Coronary artery (tissue), 2 donors: ENCODE data around the gene LRRC8D.

ENCODE experiments used
- DNase-seq: peaks from one replicate; pipeline ENCODE4 v3.0.0-alpha.2; 2017; ENCODE audit warnings: low spot score
- H3K27ac ChIP-seq, 2 donors: fragments of 200-600 bp; sonication (generic); one replicate each; pipeline ENCODE4 v1.5.1; 2016 to 2019
- H3K4me3 ChIP-seq: fragments of 200-600 bp; sonication (generic); 2 replicates; pipeline ENCODE4 v1.5.1; 2016; ENCODE audit warnings: mild to moderate bottlenecking, moderate library complexity
- TF ChIP-seq, protein P1 (sequence below): fragments of 200-600 bp; sonication (generic); IDR thresholded peaks from one replicate; pipeline ENCODE4 v1.5.1; 2019; ENCODE audit warnings: antibody characterized with exemption

Gene LRRC8D

DNA sequence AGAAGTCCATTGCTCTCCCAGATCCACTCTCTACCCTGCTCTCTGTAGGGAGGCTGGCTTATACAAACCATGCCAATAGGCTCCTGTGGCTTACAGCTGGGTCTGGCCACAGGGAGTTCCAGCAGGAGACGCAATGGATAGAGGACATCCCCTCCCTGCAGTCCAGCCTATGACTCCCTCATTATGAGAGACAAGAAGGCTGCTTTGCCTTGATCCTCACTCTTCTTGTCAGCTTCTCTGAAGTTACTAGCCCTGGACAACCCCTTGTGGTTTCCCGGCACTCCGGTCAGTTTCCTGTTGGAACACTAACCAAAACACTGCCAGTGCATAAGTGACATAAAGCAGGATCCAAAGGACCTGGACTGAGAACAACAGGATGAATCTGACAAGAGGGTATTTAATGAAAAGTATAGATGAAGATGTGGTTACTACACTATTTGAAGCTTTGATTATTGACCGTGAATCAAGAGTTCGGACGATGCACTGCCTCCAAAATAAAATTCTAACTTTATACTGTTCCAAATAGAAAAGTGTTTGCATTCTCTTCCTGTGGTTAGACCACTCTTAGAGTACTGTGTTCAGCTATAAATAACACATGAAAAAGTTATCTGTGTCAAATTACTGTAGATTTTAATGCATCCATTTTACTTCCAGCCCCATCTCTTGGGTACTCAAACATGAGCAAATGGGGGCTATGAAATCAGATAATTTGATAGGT is 141.4 kb downstream of the LRRC8D start:
- TF ChIP-seq, protein P1, sequence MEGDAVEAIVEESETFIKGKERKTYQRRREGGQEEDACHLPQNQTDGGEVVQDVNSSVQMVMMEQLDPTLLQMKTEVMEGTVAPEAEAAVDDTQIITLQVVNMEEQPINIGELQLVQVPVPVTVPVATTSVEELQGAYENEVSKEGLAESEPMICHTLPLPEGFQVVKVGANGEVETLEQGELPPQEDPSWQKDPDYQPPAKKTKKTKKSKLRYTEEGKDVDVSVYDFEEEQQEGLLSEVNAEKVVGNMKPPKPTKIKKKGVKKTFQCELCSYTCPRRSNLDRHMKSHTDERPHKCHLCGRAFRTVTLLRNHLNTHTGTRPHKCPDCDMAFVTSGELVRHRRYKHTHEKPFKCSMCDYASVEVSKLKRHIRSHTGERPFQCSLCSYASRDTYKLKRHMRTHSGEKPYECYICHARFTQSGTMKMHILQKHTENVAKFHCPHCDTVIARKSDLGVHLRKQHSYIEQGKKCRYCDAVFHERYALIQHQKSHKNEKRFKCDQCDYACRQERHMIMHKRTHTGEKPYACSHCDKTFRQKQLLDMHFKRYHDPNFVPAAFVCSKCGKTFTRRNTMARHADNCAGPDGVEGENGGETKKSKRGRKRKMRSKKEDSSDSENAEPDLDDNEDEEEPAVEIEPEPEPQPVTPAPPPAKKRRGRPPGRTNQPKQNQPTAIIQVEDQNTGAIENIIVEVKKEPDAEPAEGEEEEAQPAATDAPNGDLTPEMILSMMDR: no peak
- Histone ChIP-seq H3K4me3 (no peak overlapping the region), H3K27ac (no peak overlapping the region)
- no peak for DNase-seq

DNA sequence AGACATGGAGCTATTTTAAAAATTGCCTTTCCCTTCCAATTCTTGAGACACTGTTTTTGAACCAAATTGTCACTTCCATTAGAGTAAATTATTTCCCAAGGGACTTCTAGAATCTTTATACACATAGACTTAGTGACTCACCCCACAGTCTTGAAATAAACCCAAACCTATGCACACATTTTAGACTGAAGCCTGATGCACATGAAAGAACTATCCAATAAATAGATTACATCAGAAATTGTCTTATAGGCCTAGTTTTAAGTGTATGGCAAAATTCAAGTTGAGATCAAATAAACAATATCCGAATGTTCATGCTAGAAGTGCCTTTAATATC is 141.9 kb downstream of the LRRC8D start:
- TF ChIP-seq, protein P1: no peak
- no peak for DNase-seq
- Histone ChIP-seq H3K27ac (no peak overlapping the region), H3K4me3 (no peak overlapping the region)

DNA sequence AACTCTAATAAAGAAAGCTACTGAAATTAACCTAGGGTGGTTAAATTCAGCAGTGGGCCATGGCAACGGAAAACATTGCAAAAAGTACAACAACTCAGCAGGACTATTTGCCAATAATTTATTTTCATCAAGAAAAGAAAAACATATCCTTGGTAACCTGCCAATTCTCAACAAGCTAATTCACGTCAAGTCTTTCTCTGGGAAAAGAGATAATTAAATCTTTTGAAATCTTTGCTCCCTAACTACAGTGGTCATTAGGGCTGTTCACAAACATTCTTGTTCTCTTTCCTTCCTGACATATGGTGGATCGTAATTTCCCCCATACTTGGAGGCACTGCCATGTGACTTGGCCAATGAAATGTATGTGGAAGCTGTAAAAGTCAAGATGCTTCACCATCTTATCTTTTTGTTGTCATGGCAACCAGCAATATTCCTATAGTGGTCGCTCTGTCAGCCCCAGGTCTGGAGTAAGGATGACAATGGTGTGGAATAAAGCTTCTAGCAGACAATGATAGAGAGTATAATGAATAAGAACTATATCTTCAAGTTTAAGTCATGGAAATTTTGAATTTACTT is 144.4 kb downstream of the LRRC8D start:
- TF ChIP-seq, protein P1: no peak
- Histone ChIP-seq H3K27ac (no peak overlapping the region), H3K4me3 (no peak overlapping the region)
- DNase-seq: no peak

DNA sequence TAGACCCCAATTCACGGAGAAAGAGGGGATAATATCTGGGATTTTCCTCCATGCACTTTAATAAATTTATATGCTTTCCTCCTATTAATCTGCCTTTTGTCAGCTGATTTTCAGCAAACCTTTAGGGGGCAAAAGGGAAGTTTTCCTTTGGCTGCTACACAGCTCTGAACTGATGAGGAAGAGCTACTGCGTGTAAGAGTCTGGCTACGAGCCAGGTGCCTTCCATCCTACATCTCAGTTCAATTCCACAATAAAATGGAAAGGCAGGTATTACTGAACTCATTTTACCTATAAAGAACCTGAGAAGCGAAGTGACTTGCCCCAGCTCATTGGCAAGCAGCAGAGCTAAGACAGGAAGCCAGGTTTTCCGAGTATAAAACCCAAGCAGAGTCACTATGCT is 145.8 kb downstream of the LRRC8D start:
- Histone ChIP-seq H3K4me3 (no peak overlapping the region), H3K27ac (no peak overlapping the region)
- TF ChIP-seq, protein P1: no peak
- DNase-seq: no peak

DNA sequence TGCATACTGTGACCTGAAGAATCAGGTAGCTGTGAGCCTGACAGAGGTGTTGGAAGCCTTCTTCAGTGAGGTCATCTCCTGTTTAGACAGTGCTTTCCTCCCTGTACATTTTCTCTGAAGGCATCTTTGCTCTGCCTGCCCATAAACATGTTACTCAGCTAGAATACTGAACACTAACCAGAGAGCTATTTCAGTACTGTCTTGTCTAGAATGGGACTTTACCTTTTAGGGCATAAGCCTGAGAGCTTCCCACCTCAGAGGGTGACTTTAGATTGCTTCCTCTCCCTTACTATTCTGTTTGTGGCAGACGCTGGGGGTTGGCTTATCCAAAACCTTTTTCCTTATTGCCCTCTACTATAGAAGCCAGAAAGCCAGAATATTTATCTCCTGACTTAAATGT is 150.8 kb downstream of the LRRC8D start:
- Histone ChIP-seq H3K4me3 (no peak overlapping the region), H3K27ac (no peak overlapping the region)
- TF ChIP-seq, protein P1: no peak
- no peak for DNase-seq

DNA sequence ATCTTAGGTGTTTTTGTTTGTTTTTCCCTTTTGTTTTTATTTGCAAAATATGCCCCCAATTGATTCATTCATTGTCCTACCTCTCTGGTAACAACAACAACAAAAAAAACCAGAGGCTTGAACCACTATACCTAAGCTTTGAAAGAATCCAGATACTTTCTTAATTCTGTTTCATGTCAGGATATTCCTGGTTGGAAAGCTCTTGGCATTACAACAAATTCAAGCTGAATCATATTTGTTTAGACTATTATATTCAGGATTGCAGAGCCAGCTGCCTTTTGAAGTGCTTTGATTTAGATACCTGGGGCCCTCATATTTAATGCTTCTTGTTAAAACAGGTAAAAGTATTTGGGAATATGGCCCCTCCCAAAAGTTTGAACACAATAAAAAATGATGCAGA is 151.2 kb downstream of the LRRC8D start:
- Histone ChIP-seq H3K27ac (no peak overlapping the region), H3K4me3 (no peak overlapping the region)
- no peak for DNase-seq
- TF ChIP-seq, protein P1: no peak

DNA sequence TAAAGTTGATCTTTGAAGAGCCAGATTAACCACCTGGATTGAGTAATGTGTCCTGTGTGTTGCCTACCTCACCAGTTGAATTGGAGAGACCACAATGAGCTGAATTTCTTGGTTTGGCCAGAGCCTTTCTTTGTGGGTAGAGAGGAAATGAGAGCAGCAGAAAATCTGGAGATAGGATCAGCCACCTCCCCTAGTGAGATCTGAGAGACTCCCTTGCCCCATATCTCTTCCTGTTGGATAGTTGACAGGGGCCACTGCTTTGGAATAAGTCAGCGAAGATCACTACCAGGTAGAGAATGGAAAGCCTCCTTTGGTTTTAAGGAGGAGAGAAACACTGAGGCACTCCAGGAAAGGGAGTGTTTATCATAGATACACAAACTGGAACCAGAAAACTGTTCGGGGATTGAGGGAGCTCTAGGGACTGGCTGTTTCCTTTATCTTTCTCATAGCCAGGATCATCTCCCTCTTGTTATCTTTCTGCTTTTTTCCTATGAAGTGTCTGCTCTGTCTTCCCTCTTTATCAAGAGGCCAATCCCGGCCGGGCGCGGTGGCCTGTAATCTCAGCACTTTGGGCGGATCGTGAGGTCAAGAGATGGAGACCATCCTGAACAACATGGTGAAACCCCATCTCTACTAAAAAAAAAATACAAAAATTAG is 152.8 kb downstream of the LRRC8D start:
- DNase-seq: no peak
- TF ChIP-seq, protein P1: no peak
- H3K4me3 ChIP-seq: no peak overlapping the region

More for the DNA sequence above, 152.8 kb downstream of the LRRC8D start:
- H3K27ac ChIP-seq: no peak overlapping the region
